Measurements from ENCODE around the gene NIPA2.

DNA sequence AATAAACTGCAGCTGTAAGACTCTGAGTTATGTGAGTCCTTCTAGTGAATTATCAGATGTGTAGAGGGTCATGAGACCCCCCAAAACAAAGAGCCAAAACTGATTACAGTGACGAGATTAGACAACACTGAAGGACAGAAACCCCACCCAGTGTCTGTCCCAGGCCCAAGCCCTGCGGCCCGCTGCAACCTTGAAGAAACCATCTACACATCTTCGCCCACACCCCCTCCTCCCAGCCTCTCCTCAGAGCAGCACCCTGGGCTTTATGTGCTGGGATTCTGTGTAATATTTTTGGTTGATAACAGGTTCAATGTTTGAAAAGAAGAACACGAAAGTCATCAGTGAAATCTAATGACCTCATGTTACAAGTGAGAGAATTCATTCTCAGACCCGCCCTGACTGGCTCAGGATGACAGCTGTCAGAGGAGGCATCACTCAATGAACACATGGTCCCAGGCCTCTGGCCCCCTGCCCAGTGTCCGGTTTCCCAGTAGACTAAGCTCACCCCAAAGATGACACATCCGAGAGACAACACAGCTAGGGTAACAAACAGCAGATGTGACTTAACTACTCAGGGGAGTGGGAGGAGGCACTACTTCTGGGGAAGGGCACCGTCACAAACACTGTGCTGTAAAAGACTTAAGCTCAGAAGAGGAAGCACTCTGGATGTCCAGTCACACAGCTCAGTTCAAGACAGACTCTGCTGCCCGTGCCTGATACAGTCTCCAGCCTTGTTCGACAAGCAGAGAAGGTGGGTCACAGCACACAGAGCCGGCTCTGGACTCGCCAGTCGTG, 48.9 kb downstream of the NIPA2 start:
- TF ChIP-seq GABPA (IDR thresholded peaks at IDR 0.05 in 1 of 2, conservative IDR thresholded peaks at IDR 0.05 in 1 of 2) (no peak), YY1 (IDR thresholded peaks at IDR 0.05) (no peak), REST (IDR thresholded peaks at IDR 0.05) (no peak), JUND (IDR thresholded peaks at IDR 0.05) (no peak), FOXA1 (IDR thresholded peaks at IDR 0.05) (no peak), TAF1 (conservative IDR thresholded peaks at IDR 0.05) (no peak), RAD21 (IDR thresholded peaks at IDR 0.05) (no peak), EGR1 (IDR thresholded peaks at IDR 0.05; ENCODE audit: low read depth in 2 of 2) (no peak), SP1 (IDR thresholded peaks at IDR 0.05) (no peak), RXRA (IDR thresholded peaks at IDR 0.05) (no peak), ATF3 (IDR thresholded peaks at IDR 0.05) (no peak), HNF4A (conservative IDR thresholded peaks at IDR 0.05) (no peak)
- TF ChIP-seq, protein P1, sequence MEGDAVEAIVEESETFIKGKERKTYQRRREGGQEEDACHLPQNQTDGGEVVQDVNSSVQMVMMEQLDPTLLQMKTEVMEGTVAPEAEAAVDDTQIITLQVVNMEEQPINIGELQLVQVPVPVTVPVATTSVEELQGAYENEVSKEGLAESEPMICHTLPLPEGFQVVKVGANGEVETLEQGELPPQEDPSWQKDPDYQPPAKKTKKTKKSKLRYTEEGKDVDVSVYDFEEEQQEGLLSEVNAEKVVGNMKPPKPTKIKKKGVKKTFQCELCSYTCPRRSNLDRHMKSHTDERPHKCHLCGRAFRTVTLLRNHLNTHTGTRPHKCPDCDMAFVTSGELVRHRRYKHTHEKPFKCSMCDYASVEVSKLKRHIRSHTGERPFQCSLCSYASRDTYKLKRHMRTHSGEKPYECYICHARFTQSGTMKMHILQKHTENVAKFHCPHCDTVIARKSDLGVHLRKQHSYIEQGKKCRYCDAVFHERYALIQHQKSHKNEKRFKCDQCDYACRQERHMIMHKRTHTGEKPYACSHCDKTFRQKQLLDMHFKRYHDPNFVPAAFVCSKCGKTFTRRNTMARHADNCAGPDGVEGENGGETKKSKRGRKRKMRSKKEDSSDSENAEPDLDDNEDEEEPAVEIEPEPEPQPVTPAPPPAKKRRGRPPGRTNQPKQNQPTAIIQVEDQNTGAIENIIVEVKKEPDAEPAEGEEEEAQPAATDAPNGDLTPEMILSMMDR (IDR thresholded peaks at IDR 0.05; ENCODE audit: low read depth, low read length, missing input control): no peak
- TF ChIP-seq, protein P2, sequence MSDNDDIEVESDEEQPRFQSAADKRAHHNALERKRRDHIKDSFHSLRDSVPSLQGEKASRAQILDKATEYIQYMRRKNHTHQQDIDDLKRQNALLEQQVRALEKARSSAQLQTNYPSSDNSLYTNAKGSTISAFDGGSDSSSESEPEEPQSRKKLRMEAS (IDR thresholded peaks at IDR 0.05): no peak
